ENCODE measurements around the gene DNAJC7. TPM values are rescaled to one million over a fixed set of nuclear protein-coding genes. Genes with fewer than 3 reads are reported as not detected.

Gene DNAJC7
- total and polyA plus RNA-seq, 2 donors from 2014 or later, result 88.1 to 141 TPM

DNA sequence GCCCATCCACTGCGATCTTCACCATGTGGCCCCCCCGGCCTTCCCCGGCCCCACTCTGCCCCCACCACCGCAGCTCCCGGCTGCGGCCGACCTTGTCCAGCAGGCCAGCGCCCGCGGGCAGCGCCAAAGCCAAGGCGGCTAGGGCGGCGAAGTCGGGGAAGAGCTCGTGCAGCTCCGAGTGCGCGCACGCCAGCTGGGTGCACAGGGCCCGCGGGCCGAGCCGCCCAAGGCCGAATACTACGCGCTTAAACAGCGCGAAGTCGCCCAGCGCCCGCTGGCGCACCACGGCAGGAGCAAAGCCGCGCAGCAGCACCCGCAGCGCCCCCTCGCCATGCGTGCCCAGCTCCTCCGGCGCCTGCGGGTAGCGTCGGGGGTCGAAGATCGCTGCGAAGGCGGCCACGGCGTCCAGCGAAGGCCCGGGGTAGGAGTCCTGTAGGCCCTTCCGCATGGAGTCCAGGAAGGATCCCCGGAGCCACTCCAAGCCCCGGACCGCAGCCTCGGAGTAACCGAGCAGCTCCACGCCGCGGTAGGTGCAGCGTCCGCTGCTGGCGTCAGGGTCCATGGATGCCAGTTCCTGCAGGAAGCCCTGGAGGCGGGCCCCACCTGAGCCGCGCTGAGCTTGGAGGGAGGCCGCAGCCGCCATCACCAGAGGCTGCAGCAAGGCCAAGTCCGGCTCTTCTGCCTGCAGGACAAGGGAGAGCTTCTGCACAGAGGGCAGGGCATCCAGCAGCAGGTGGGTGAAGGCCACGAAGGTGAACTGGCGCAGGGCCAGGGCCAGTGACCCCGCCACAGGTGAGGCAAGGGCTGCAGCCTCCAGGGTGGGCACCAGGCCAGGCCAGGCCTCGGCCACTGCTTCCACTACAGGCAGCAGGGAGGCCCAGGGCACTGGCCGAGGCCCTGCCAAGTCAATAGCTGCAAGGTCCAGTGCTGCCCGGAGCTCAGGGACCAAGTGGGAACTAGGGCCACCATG is 22.8 kb upstream of the DNAJC7 start:
- TF ChIP-seq, protein P1, sequence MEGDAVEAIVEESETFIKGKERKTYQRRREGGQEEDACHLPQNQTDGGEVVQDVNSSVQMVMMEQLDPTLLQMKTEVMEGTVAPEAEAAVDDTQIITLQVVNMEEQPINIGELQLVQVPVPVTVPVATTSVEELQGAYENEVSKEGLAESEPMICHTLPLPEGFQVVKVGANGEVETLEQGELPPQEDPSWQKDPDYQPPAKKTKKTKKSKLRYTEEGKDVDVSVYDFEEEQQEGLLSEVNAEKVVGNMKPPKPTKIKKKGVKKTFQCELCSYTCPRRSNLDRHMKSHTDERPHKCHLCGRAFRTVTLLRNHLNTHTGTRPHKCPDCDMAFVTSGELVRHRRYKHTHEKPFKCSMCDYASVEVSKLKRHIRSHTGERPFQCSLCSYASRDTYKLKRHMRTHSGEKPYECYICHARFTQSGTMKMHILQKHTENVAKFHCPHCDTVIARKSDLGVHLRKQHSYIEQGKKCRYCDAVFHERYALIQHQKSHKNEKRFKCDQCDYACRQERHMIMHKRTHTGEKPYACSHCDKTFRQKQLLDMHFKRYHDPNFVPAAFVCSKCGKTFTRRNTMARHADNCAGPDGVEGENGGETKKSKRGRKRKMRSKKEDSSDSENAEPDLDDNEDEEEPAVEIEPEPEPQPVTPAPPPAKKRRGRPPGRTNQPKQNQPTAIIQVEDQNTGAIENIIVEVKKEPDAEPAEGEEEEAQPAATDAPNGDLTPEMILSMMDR (IDR thresholded peaks at IDR 0.05; ENCODE audit: borderline replicate concordance, extremely low read depth, insufficient read depth), result no peak
- intact Hi-C loops (cut with DNase I), result no loop called here
- no peak overlapping the region for H3K9ac ChIP-seq (ENCODE audit: low read length in 3 of 3)
- H3K4me1 ChIP-seq (ENCODE audit: control insufficient read depth in 2 of 3, insufficient read depth in 2 of 3, low read depth in 1 of 3, low read length in 3 of 3), result no peaks in the 10 kb centered on the region
- no peak overlapping the region for H3K4me3 ChIP-seq (ENCODE audit: low read length in 3 of 3)
- FAIRE-seq (no peak), DNase-seq (no peak)
- no peaks in the 10 kb centered on the region for H3K9me3 ChIP-seq (ENCODE audit: control insufficient read depth in 2 of 3, insufficient read depth in 1 of 3, low read length in 3 of 3)
- no peak overlapping the region for H3K27ac ChIP-seq (ENCODE audit: low read depth in 2 of 2, low read length in 2 of 2)
- H3K27me3 ChIP-seq (ENCODE audit: control insufficient read depth, insufficient read depth, low read length), result no peaks in the 10 kb centered on the region
- no peaks in the 10 kb centered on the region for H3K36me3 ChIP-seq (ENCODE audit: control insufficient read depth in 2 of 3, insufficient read depth in 3 of 3, low read length in 3 of 3)

DNA sequence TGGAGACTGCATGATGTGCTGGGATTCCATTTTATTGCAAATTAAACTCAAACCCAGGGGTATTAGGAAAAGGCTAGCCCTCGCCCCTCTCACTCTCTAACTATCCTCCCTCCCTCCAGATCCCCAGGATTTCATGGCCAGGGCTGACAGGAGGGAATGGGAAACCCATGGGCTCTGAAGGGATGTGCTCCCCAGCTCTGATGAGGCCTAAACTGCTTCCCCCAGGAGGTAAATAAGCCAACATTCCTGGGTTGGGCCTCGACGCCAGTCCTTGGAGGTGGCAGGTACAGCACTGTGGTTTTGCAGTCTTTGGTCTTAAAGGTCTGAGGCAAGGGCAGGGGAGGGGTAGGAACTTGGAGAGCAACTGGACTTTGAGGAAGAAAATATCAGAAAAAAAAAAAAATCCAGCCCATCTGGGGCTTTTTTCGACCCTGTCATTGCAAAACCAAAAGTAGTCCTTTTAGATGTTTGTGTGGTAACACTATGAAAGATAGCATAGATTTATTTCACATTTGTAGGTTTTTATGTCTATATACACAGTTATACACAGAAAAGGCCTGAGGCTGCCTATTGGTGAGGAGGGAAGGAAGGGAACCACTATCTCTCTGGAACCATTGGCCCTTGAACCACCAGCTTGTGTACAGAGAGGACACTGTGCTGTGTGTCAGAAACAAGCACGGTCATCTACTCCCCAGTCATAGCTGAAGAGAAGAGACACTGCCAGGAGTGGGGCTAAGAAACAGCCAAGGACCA is 21.2 kb upstream of the DNAJC7 start:
- Histone ChIP-seq H3K9me3 (ENCODE audit: control insufficient read depth in 2 of 3, insufficient read depth in 1 of 3, low read length in 3 of 3) (no peaks in the 10 kb centered on the region), H3K36me3 (ENCODE audit: control insufficient read depth in 2 of 3, insufficient read depth in 3 of 3, low read length in 3 of 3) (no peaks in the 10 kb centered on the region), H3K9ac (ENCODE audit: low read length in 3 of 3) (no peak overlapping the region), H3K27ac (ENCODE audit: low read depth in 2 of 2, low read length in 2 of 2) (no peak overlapping the region), H3K27me3 (ENCODE audit: control insufficient read depth, insufficient read depth, low read length) (no peaks in the 10 kb centered on the region), H3K4me1 (ENCODE audit: control insufficient read depth in 2 of 3, insufficient read depth in 2 of 3, low read depth in 1 of 3, low read length in 3 of 3) (no peaks in the 10 kb centered on the region), H3K4me3 (ENCODE audit: low read length in 3 of 3) (no peak overlapping the region)
- FAIRE-seq, result no peak
- intact Hi-C loops (cut with DNase I), result no loop called here
- TF ChIP-seq, protein P1 (IDR thresholded peaks at IDR 0.05; ENCODE audit: borderline replicate concordance, extremely low read depth, insufficient read depth), result no peak
- no peak for DNase-seq

DNA sequence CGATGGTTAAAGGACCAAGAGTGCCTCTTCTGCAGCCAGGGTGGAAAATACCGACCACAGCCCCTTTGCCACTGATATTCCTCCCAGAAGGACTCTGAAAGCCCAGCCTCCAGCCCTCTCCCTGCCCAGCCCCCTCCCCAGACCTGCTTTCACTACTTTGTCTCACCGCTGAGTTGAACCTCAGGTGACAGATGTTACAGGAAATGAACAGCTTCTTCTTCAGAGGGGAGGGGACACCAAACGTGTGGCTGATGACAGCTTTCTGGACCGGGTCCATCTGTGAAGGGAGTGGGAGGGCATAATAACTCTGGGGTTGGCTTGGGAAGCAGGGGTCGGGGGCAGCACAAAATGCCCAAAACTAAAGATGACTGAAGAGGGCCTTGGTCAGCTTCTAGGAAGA is 16.8 kb upstream of the DNAJC7 start:
- Histone ChIP-seq H3K4me1 (ENCODE audit: control insufficient read depth in 2 of 3, insufficient read depth in 2 of 3, low read depth in 1 of 3, low read length in 3 of 3) (no peaks in the 10 kb centered on the region), H3K9me3 (ENCODE audit: control insufficient read depth in 2 of 3, insufficient read depth in 1 of 3, low read length in 3 of 3) (no peaks in the 10 kb centered on the region), H3K27me3 (ENCODE audit: control insufficient read depth, insufficient read depth, low read length) (no peaks in the 10 kb centered on the region), H3K27ac (ENCODE audit: low read depth in 2 of 2, low read length in 2 of 2) (no peak overlapping the region), H3K9ac (ENCODE audit: low read length in 3 of 3) (no peak overlapping the region), H3K4me3 (ENCODE audit: low read length in 3 of 3) (no peak overlapping the region), H3K36me3 (ENCODE audit: control insufficient read depth in 2 of 3, insufficient read depth in 3 of 3, low read length in 3 of 3) (no peaks in the 10 kb centered on the region)
- intact Hi-C loops (cut with DNase I), result no loop called here
- DNase-seq (no peak), FAIRE-seq (no peak)
- TF ChIP-seq, protein P1 (IDR thresholded peaks at IDR 0.05; ENCODE audit: borderline replicate concordance, extremely low read depth, insufficient read depth), result no peak
